Measurements from ENCODE around the gene HPS4. TPM values are rescaled to one million over a fixed set of nuclear protein-coding genes. Genes with fewer than 3 reads are reported as not detected.

HPS4 gene
- total RNA-seq, 1 experiment from 2014 or later: 48.1 TPM

GRCh38 chr22:26437694-26438392, 45.7 kb downstream of the HPS4 start:
- no peak for TF ChIP-seq PRDM15 (CRISPR knock-in tag; IDR thresholded peaks at IDR 0.05)
- no peak for TF ChIP-seq ZNF232 (CRISPR knock-in tag; IDR thresholded peaks at IDR 0.05)
- TF ChIP-seq NFATC4 (CRISPR knock-in tag; IDR thresholded peaks at IDR 0.05): no peak
- TF ChIP-seq KAT7 (CRISPR knock-in tag; IDR thresholded peaks at IDR 0.05; ENCODE audit: borderline replicate concordance): no peak
- no peak for TF ChIP-seq NFE2L1 (CRISPR knock-in tag; IDR thresholded peaks at IDR 0.05)
- TF ChIP-seq HMGA2 (CRISPR knock-in tag; IDR thresholded peaks at IDR 0.05): no peak
- no peak for TF ChIP-seq JAZF1 (CRISPR knock-in tag; IDR thresholded peaks at IDR 0.05)
- TF ChIP-seq PRRX2 (CRISPR knock-in tag; IDR thresholded peaks at IDR 0.05): no peak
- TF ChIP-seq ZNF416 (CRISPR knock-in tag; IDR thresholded peaks at IDR 0.05): no peak
- no peak for TF ChIP-seq ZSCAN18 (CRISPR knock-in tag; IDR thresholded peaks at IDR 0.05)
- TF ChIP-seq ZNF512 (CRISPR knock-in tag; IDR thresholded peaks at IDR 0.05; ENCODE audit: borderline replicate concordance): no peak
- TF ChIP-seq ZBTB43 (CRISPR knock-in tag; IDR thresholded peaks at IDR 0.05): no peak
- no peak for TF ChIP-seq ZNF423 (CRISPR knock-in tag; IDR thresholded peaks at IDR 0.05)
- no peak for TF ChIP-seq RELA (CRISPR knock-in tag; IDR thresholded peaks at IDR 0.05; ENCODE audit: borderline replicate concordance)
- DNase-seq (ENCODE audit: low spot score) (no peak), ATAC-seq (peak; percentile 73)
- ChIA-PET CTCF (interaction anchor here (0.8 to 1.5 kb wide), 9 partner anchors 13 to 107 kb away, joined by 3 to 11 read pairs (median 3); partner anchors contain the start of genes HPS4 and SRRD), POLR2A (no interaction called here)
- peaks cover 6% of the 10 kb centered on the region; the same call in 1 of the 2 replicates for H3K36me3 Mint-ChIP-seq
- no peak overlapping the region for H3K4me3 Mint-ChIP-seq
- H3K27ac Mint-ChIP-seq: peak overlapping the region; percentile 56; the same call in 1 of the 2 replicates
- no peaks in the 10 kb centered on the region for H3K9me3 Mint-ChIP-seq
- H3K4me1 Mint-ChIP-seq: peaks cover 5% of the 10 kb centered on the region
- no peaks in the 10 kb centered on the region for H3K27me3 Mint-ChIP-seq (ENCODE audit: low read depth)

GRCh38 chr22:26436903-26437515, 46.6 kb downstream of the HPS4 start:
- H3K4me3 Mint-ChIP-seq: no peak overlapping the region
- no peaks in the 10 kb centered on the region for H3K27me3 Mint-ChIP-seq (ENCODE audit: low read depth)
- ATAC-seq (no peak), DNase-seq (ENCODE audit: low spot score) (no peak)
- POLR2A ChIA-PET: no interaction called here
- no peaks in the 10 kb centered on the region for H3K9me3 Mint-ChIP-seq
- H3K36me3 Mint-ChIP-seq: peaks cover 6% of the 10 kb centered on the region; the same call in 1 of the 2 replicates
- H3K27ac Mint-ChIP-seq: 0 out of 2 replicates have a peak overlapping the region, but pooled peaks have one; percentile 4
- CTCF ChIA-PET: interaction anchor here (0.9 to 1.5 kb wide), 7 partner anchors 12 to 106 kb away, joined by 3 to 11 read pairs (median 3); no protein-coding TSS in a partner anchor
- H3K4me1 Mint-ChIP-seq: no peaks in the 10 kb centered on the region
- TF ChIP-seq JUN (CRISPR knock-in tag; IDR thresholded peaks at IDR 0.05) (no peak), SMAD4 (CRISPR knock-in tag; IDR thresholded peaks at IDR 0.05) (no peak), ZNF512 (CRISPR knock-in tag; IDR thresholded peaks at IDR 0.05; ENCODE audit: borderline replicate concordance) (no peak), ZNF423 (CRISPR knock-in tag; IDR thresholded peaks at IDR 0.05) (no peak), ZBTB21 (CRISPR knock-in tag; IDR thresholded peaks at IDR 0.05; ENCODE audit: borderline replicate concordance) (no peak), NFATC4 (CRISPR knock-in tag; IDR thresholded peaks at IDR 0.05) (no peak), ZNF121 (CRISPR knock-in tag; IDR thresholded peaks at IDR 0.05) (no peak), ARID4B (CRISPR knock-in tag; IDR thresholded peaks at IDR 0.05; ENCODE audit: borderline replicate concordance) (no peak), FOXP1 (CRISPR knock-in tag; IDR thresholded peaks at IDR 0.05; ENCODE audit: borderline replicate concordance) (no peak)

Measured in WTC11 (cell line).